Endothelial cell of umbilical vein (primary cell): ENCODE measurements around the gene CARHSP1.

Source experiments
- CTCF ChIP-seq, 2 donors: IDR thresholded peaks; 1 replicate in 1 of 2; 2 replicates in 1 of 2; pipeline ENCODE4 v1.5.1; 2011; ENCODE audit warnings: low read length in 2 of 2, mild to moderate bottlenecking in 2 of 2, moderate library complexity in 2 of 2, control low read depth in 1 of 2, inconsistent platforms in 1 of 2, low read depth in 1 of 2; ENCODE audit not compliant: insufficient read depth in 1 of 2; ENCODE audit errors: extremely low read depth in 1 of 2
- POLR2A ChIP-seq: IDR thresholded peaks from 2 replicates; pipeline ENCODE4 v1.6.1; 2012; ENCODE audit warnings: low read depth, mild to moderate bottlenecking, control low read depth, low read length
- POLR2AphosphoS5 ChIP-seq: IDR thresholded peaks from 2 replicates; pipeline ENCODE4 v1.6.1; 2012; ENCODE audit warnings: low read depth, mild to moderate bottlenecking, control low read depth, low read length, moderate library complexity; ENCODE audit not compliant: insufficient read depth

GRCh38 chr16:8900343-8900742 lies 31.5 kb upstream of the CARHSP1 start:
- no peak for TF ChIP-seq POLR2A
- no peak for TF ChIP-seq CTCF (IDR thresholded peaks at IDR 0.05; ENCODE audit: extremely low read depth in 1 of 2, insufficient read depth in 1 of 2, low read depth in 1 of 2, low read length in 2 of 2)
- TF ChIP-seq POLR2AphosphoS5: no peak
